Panc1 (cell line): ENCODE measurements around the gene SERPINB10. TPM values are rescaled to one million over a fixed set of nuclear protein-coding genes. Genes with fewer than 3 reads are reported as not detected.

Experiments
- ATAC-seq: fragments of 200-7000 bp; cut with Tn5 transposase; 2 replicates; pipeline ENCODE4 v1.9.1; 2020; ENCODE audit warnings: mild to moderate bottlenecking, moderate library complexity
- BruUV-seq: library from RNA; stranded (reverse); fragments of 400-500 nt; replicated peaks from 2 replicates; lab custom pipeline; 2021; lab: Mats Ljungman, UMichigan
- CTCF ChIA-PET: fragments of 300-600 bp; sonication (Branson Sonifier 250); formaldehyde crosslinking; loops from one replicate; lab custom pipeline; 2022; ENCODE audit warnings: antibody characterized with exemption; lab: Charles Lee
- POLR2A ChIA-PET: fragments of 300-600 bp; sonication (Branson Sonifier 250); formaldehyde crosslinking; loops from one replicate; lab custom pipeline; 2022; ENCODE audit warnings: antibody characterized with exemption; lab: Charles Lee
- DNase-seq: peaks from one replicate; pipeline ENCODE4 v3.0.0-alpha.2; 2010; ENCODE audit warnings: low read depth, low spot score
- H3K27ac ChIP-seq: 2 replicates; pipeline ENCODE4 v1.5.1; 2011; ENCODE audit warnings: mild to moderate bottlenecking, low read length, inconsistent platforms
- H3K27me3 ChIP-seq: fragments of 200-500 bp; sonication (Bioruptor generic); 2 replicates; pipeline ENCODE4 v1.6.0; 2014; ENCODE audit warnings: low read length, inconsistent platforms; ENCODE audit not compliant: control insufficient read depth, insufficient read depth
- H3K36me3 ChIP-seq: fragments of 200-500 bp; sonication (Bioruptor generic); 2 replicates; pipeline ENCODE4 v1.5.1; 2014; ENCODE audit warnings: inconsistent platforms, mild to moderate bottlenecking, low read length, moderate library complexity; ENCODE audit not compliant: control insufficient read depth, insufficient read depth
- H3K4me1 ChIP-seq: 2 replicates; pipeline ENCODE4 v1.5.1; 2011; ENCODE audit warnings: inconsistent platforms, mild to moderate bottlenecking, low read length, moderate library complexity; ENCODE audit not compliant: control insufficient read depth, insufficient read depth
- H3K4me3 ChIP-seq, 2 experiments: 2 replicates each; pipeline ENCODE4 v1.5.1; 2011 to 2012; ENCODE audit warnings: low read depth in 2 of 2, low read length in 2 of 2, mild to moderate bottlenecking in 2 of 2, inconsistent platforms in 1 of 2, moderate library complexity in 1 of 2
- H3K9me3 ChIP-seq: fragments of 200-500 bp; sonication (Bioruptor generic); 2 replicates; pipeline ENCODE4 v1.5.1; 2014; ENCODE audit warnings: low read depth, mild to moderate bottlenecking, inconsistent platforms, low read length, moderate library complexity; ENCODE audit not compliant: control insufficient read depth, insufficient read depth
- CTCF ChIP-seq: fragments of 450-650 bp; IDR thresholded peaks from 2 replicates; pipeline ENCODE4 v1.5.1; 2017; ENCODE audit warnings: mild to moderate bottlenecking
- POLR2AphosphoS5 ChIP-seq: IDR thresholded peaks from 2 replicates; pipeline ENCODE4 v1.6.1; 2012; ENCODE audit warnings: mild to moderate bottlenecking, low read depth, low read length, moderate library complexity
- SIN3A ChIP-seq: IDR thresholded peaks from 2 replicates; pipeline ENCODE4 v1.6.1; 2012; ENCODE audit warnings: low read depth, mild to moderate bottlenecking, low read length, moderate library complexity, borderline replicate concordance; ENCODE audit not compliant: insufficient read depth
- TCF7L2 ChIP-seq: IDR thresholded peaks from 2 replicates; pipeline ENCODE4 v1.6.1; 2011; ENCODE audit warnings: mild to moderate bottlenecking, low read depth, low read length, inconsistent platforms
- in situ Hi-C: cut with HindIII; loops from 2 replicates; pipeline ENCODE4 v1.10.0; 2016; ENCODE audit warnings: low sequenced_read_pairs, low pct_unique_long_range_greater_than_20kb
- intact Hi-C: fragments of 100-400 bp; cut with micrococcal nuclease; formaldehyde crosslinking; loops from one replicate; pipeline ENCODE4 v1.10.0; 2022; ENCODE audit not compliant: unreplicated experiment
- total RNA-seq: library from RNA; stranded (reverse); gene quantifications from one replicate; pipeline ENCODE4 v1.2.1, GENCODE V29; 2021; ENCODE audit not compliant: unreplicated experiment
- TF ChIP-seq, protein P1 (sequence below), 2 experiments: IDR thresholded peaks; 2 replicates each; pipeline ENCODE4 v1.6.1; 2011 to 2012; ENCODE audit warnings: low read depth in 2 of 2, control low read depth in 1 of 2, low read length in 1 of 2, mild to moderate bottlenecking in 1 of 2, moderate library complexity in 1 of 2; ENCODE audit not compliant: insufficient read depth in 1 of 2

Gene SERPINB10
- total RNA-seq, 1 experiment from 2014 or later, result not detected

- Histone ChIP-seq H3K36me3 (no peaks in the 10 kb centered on the region), H3K4me3 (peak within 1 kb of the TSS; percentile 69 to 70), H3K27ac (peak within 1 kb of the TSS; percentile 75), H3K27me3 (no peaks in the 10 kb centered on the region), H3K9me3 (no peaks in the 10 kb centered on the region), H3K4me1 (no peaks in the 10 kb centered on the region; the same call in 1 of the 2 replicates)
- in situ Hi-C loops (no loop called here), intact Hi-C loops (no loop called here)
- DNase-seq (peak; percentile 53), ATAC-seq (peak; percentile 98)
- ChIA-PET CTCF (interaction anchor here (0.5 kb wide), 1 partner anchor 954 kb away, joined by 3 read pairs; no protein-coding TSS in a partner anchor), POLR2A (no interaction called here)
- TSS peak; percentile 69 for BruUV-seq
- TF ChIP-seq SIN3A (no peak), CTCF (no peak), TCF7L2 (no peak), POLR2AphosphoS5 (no peak)
- TF ChIP-seq, protein P1, sequence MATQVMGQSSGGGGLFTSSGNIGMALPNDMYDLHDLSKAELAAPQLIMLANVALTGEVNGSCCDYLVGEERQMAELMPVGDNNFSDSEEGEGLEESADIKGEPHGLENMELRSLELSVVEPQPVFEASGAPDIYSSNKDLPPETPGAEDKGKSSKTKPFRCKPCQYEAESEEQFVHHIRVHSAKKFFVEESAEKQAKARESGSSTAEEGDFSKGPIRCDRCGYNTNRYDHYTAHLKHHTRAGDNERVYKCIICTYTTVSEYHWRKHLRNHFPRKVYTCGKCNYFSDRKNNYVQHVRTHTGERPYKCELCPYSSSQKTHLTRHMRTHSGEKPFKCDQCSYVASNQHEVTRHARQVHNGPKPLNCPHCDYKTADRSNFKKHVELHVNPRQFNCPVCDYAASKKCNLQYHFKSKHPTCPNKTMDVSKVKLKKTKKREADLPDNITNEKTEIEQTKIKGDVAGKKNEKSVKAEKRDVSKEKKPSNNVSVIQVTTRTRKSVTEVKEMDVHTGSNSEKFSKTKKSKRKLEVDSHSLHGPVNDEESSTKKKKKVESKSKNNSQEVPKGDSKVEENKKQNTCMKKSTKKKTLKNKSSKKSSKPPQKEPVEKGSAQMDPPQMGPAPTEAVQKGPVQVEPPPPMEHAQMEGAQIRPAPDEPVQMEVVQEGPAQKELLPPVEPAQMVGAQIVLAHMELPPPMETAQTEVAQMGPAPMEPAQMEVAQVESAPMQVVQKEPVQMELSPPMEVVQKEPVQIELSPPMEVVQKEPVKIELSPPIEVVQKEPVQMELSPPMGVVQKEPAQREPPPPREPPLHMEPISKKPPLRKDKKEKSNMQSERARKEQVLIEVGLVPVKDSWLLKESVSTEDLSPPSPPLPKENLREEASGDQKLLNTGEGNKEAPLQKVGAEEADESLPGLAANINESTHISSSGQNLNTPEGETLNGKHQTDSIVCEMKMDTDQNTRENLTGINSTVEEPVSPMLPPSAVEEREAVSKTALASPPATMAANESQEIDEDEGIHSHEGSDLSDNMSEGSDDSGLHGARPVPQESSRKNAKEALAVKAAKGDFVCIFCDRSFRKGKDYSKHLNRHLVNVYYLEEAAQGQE (IDR thresholded peaks at IDR 0.05; ENCODE audit: insufficient read depth in 1 of 2, low read depth in 2 of 2, low read length in 1 of 2), result no peak
Measured at GRCh38 chr18:63969942-63970808, 62.4 kb downstream of the SERPINB10 start, which contains the start of gene SERPINB8. Gene SERPINB8, plus strand, starts transcription at chr18:63970081. Its CDS starts 8,228 bp downstream, at chr18:63978309.

GRCh38 chr18:63970809-63971205 lies 63.0 kb downstream of the SERPINB10 start:
- intact Hi-C loops, result no loop called here
- CTCF ChIA-PET, result interaction anchor here (0.5 kb wide), 1 partner anchor 955 kb away, joined by 3 read pairs; no protein-coding TSS in a partner anchor

More at GRCh38 chr18:63970809-63971205, 63.0 kb downstream of the SERPINB10 start:
- DNase-seq, result no peak
- no TSS peak for BruUV-seq
- ATAC-seq, result peak; percentile 82
- Histone ChIP-seq H3K36me3 (no peaks in the 10 kb centered on the region), H3K27ac (peak overlapping the region; percentile 65), H3K4me3 (peak overlapping the region; percentile 69 to 70), H3K27me3 (no peaks in the 10 kb centered on the region), H3K9me3 (no peaks in the 10 kb centered on the region), H3K4me1 (no peaks in the 10 kb centered on the region; the same call in 1 of the 2 replicates)
- in situ Hi-C loops, result no loop called here
- TF ChIP-seq, protein P1 (IDR thresholded peaks at IDR 0.05; ENCODE audit: insufficient read depth in 1 of 2, low read depth in 2 of 2, low read length in 1 of 2), result no peak
- TF ChIP-seq CTCF (no peak), TCF7L2 (no peak), POLR2AphosphoS5 (no peak), SIN3A (no peak)
- POLR2A ChIA-PET, result no interaction called here
